Breast epithelium (tissue), 4 donors: Measurements from ENCODE around the gene IMMT. TPM values are rescaled to one million over a fixed set of nuclear protein-coding genes. Genes with fewer than 3 reads are reported as not detected.

Experiments used
- DNase-seq, 2 donors: peaks; one replicate each; pipeline ENCODE4 v3.0.0-alpha.2; 2019; ENCODE audit warnings: low spot score in 2 of 2
- H3K27ac ChIP-seq, 2 donors: fragments of 200-600 bp; sonication (generic) in 1 of 2; one replicate each; pipeline ENCODE4 v1.5.1; 2016 to 2019; ENCODE audit warnings: mild to moderate bottlenecking in 1 of 2
- H3K27me3 ChIP-seq, 2 donors: fragments of 200-600 bp; sonication (generic) in 1 of 2; one replicate each; pipeline versions ENCODE4 v1.5.1 to v1.6.0; 2017 to 2019; ENCODE audit warnings: control low read depth in 1 of 2, mild to moderate bottlenecking in 1 of 2
- H3K36me3 ChIP-seq: fragments of 200-600 bp; one replicate; pipeline ENCODE4 v1.5.1; 2019
- H3K4me1 ChIP-seq, 2 donors: fragments of 200-600 bp; sonication (generic); one replicate each; pipeline ENCODE4 v1.5.1; 2016 to 2019; ENCODE audit warnings: control low read depth in 1 of 2
- H3K4me3 ChIP-seq, 3 donors: fragments of 200-600 bp; sonication (generic); 1 replicate in 2 of 3; 2 replicates in 1 of 3; pipeline ENCODE4 v1.5.1; 2016 to 2019; ENCODE audit warnings: mild to moderate bottlenecking in 3 of 3, moderate library complexity in 2 of 3
- H3K9me3 ChIP-seq, 2 donors: fragments of 200-600 bp; sonication (generic) in 1 of 2; one replicate each; pipeline ENCODE4 v1.5.1; 2016 to 2019; ENCODE audit warnings: control low read depth in 1 of 2
- POLR2A ChIP-seq: fragments of 450-650 bp; IDR thresholded peaks from one replicate; pipeline ENCODE4 v1.6.1; 2016; ENCODE audit warnings: antibody characterized with exemption, mild to moderate bottlenecking, moderate library complexity
- POLR2AphosphoS5 ChIP-seq, 3 donors: sonication (generic); formaldehyde crosslinking; IDR thresholded peaks; one replicate each; pipeline ENCODE4 v1.6.1; 2017; ENCODE audit warnings: antibody characterized with exemption in 3 of 3
- intact Hi-C: fragments of 100-400 bp; cut with DNase I; formaldehyde crosslinking; loops from one replicate; pipeline ENCODE4 v1.15.1; 2023; ENCODE audit warnings: low total_unique reads
- total RNA-seq, 3 donors: library from RNA; depleted of rRNA; stranded (reverse); fragments of >200 nt; gene quantifications; one replicate each; pipeline ENCODE4 v1.1.0, GENCODE V29; 2016
- TF ChIP-seq, protein P1 (sequence below), 3 donors: fragments of 450-650 bp; IDR thresholded peaks; one replicate each; pipeline ENCODE4 v1.5.1; 2016 to 2017; ENCODE audit warnings: antibody characterized with exemption in 3 of 3, mild to moderate bottlenecking in 3 of 3, moderate library complexity in 3 of 3

The IMMT gene
- total RNA-seq, 3 donors from 2014 or later = 44.8 to 56.1 (median 48.2) TPM

DNA sequence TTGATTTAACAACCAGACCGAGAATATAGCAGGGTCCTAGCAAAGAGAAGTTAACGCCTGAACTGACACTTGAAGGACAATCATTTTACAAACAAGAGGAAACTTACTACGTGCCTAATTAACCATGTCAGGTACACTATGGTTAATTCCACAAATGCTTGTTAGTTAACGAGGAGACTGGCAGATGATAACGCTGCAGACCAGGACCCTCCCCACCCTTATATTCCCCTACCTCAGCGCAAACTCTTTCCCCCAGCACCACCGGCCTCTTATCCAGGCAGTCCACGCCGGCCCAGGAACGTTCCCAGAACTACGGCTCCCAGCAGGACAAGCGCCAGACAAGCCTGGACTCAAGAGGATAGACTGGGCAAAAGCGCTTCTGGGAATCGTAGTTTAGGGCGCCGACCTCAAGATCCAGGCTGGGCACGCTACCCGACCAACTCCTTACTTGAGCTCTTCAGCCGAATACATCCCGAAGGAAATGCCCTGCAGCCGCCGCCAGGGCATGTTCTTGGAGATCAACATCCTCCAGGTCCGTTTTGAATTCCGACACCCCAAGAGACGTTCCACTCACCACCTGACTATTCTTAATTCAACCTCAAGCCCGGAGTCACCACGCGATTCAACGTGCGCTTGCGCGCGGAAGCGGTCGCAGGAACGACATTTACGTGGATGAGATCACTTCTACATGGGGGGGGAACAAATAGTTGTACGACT, 89.9 kb downstream of the IMMT start, which contains the start of gene POLR1A:
TSS of gene POLR1A (minus strand) at position 635 of the 717 bp plus-strand sequence. CDS start at position 525, 110 bp downstream.
- no peaks in the 10 kb centered on the region for H3K27me3 ChIP-seq
- peak within 1 kb of the TSS; percentile 87 to 91 (median 88) for H3K4me3 ChIP-seq
- H3K36me3 ChIP-seq = no peaks in the 10 kb centered on the region
- intact Hi-C loops = no loop called here
- TF ChIP-seq, protein P1, sequence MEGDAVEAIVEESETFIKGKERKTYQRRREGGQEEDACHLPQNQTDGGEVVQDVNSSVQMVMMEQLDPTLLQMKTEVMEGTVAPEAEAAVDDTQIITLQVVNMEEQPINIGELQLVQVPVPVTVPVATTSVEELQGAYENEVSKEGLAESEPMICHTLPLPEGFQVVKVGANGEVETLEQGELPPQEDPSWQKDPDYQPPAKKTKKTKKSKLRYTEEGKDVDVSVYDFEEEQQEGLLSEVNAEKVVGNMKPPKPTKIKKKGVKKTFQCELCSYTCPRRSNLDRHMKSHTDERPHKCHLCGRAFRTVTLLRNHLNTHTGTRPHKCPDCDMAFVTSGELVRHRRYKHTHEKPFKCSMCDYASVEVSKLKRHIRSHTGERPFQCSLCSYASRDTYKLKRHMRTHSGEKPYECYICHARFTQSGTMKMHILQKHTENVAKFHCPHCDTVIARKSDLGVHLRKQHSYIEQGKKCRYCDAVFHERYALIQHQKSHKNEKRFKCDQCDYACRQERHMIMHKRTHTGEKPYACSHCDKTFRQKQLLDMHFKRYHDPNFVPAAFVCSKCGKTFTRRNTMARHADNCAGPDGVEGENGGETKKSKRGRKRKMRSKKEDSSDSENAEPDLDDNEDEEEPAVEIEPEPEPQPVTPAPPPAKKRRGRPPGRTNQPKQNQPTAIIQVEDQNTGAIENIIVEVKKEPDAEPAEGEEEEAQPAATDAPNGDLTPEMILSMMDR (IDR thresholded peaks at IDR 0.05) = peak in 1 of 3 donors; percentile 32
- TF ChIP-seq POLR2A = no peak
- peak; percentile 87 to 91 for DNase-seq
- H3K4me1 ChIP-seq = peaks cover 4 to 6% of the 10 kb centered on the region in 2 donors
- H3K9me3 ChIP-seq = no peaks in the 10 kb centered on the region
- peak within 1 kb of the TSS; percentile 85 to 87 for H3K27ac ChIP-seq

- peaks cover 3 to 6% of the 10 kb centered on the region in 2 donors for H3K4me1 ChIP-seq
- H3K27me3 ChIP-seq = no peaks in the 10 kb centered on the region
- H3K36me3 ChIP-seq = peaks cover 7% of the 10 kb centered on the region
- TF ChIP-seq, protein P1 (IDR thresholded peaks at IDR 0.05) = no peak
- TF ChIP-seq POLR2AphosphoS5 (IDR thresholded peaks at IDR 0.05) = no peak
- no peak for TF ChIP-seq POLR2A
- no peaks in the 10 kb centered on the region for H3K9me3 ChIP-seq
- H3K27ac ChIP-seq = no peak overlapping the region
- intact Hi-C loops = no loop called here
- H3K4me3 ChIP-seq = no peak overlapping the region
- no peak for DNase-seq
Measured at GRCh38 chr2:86102157-86102556, 93.1 kb downstream of the IMMT start.

GRCh38 chr2:86097913-86098312, 97.3 kb downstream of the IMMT start:
- peaks cover 7% of the 10 kb centered on the region for H3K36me3 ChIP-seq
- H3K9me3 ChIP-seq = no peaks in the 10 kb centered on the region
- H3K27me3 ChIP-seq = no peaks in the 10 kb centered on the region
- no peak overlapping the region for H3K27ac ChIP-seq
- no peak for TF ChIP-seq POLR2A
- no peak for TF ChIP-seq POLR2AphosphoS5 (IDR thresholded peaks at IDR 0.05)
- TF ChIP-seq, protein P1 (IDR thresholded peaks at IDR 0.05) = no peak
- H3K4me3 ChIP-seq = no peak overlapping the region
- H3K4me1 ChIP-seq = no peaks in the 10 kb centered on the region
- intact Hi-C loops = no loop called here
- DNase-seq = no peak

- Histone ChIP-seq H3K9me3 (no peaks in the 10 kb centered on the region), H3K4me1 (no peaks in the 10 kb centered on the region), H3K4me3 (no peak overlapping the region), H3K27me3 (no peaks in the 10 kb centered on the region), H3K36me3 (peaks cover 7% of the 10 kb centered on the region), H3K27ac (no peak overlapping the region)
- TF ChIP-seq, protein P1 (IDR thresholded peaks at IDR 0.05) = no peak
- no peak for TF ChIP-seq POLR2A
- no peak for TF ChIP-seq POLR2AphosphoS5 (IDR thresholded peaks at IDR 0.05)
- DNase-seq = no peak
- intact Hi-C loops = no loop called here
Measured at GRCh38 chr2:86097114-86097896, 98.0 kb downstream of the IMMT start.

GRCh38 chr2:86094229-86094628, 101.0 kb downstream of the IMMT start:
- Histone ChIP-seq H3K9me3 (no peaks in the 10 kb centered on the region), H3K27ac (no peak overlapping the region), H3K27me3 (no peaks in the 10 kb centered on the region), H3K36me3 (peaks cover 7% of the 10 kb centered on the region), H3K4me1 (no peaks in the 10 kb centered on the region), H3K4me3 (no peak overlapping the region)
- no peak for DNase-seq
- intact Hi-C loops = no loop called here
- TF ChIP-seq, protein P1 (IDR thresholded peaks at IDR 0.05) = no peak
- TF ChIP-seq POLR2A (no peak), POLR2AphosphoS5 (IDR thresholded peaks at IDR 0.05) (no peak)
